Activated CD8-positive, alpha-beta memory T cell treated with anti-CD3 and anti-CD28 coated beads, Interleukin-2, amount 50 U/mL, for 4 hours (primary cell): ENCODE data around the gene BMPR1B.

Experiments
- DNase-seq: peaks from one replicate; pipeline ENCODE4 v3.0.0-alpha.2; 2020

BMPR1B gene

DNA sequence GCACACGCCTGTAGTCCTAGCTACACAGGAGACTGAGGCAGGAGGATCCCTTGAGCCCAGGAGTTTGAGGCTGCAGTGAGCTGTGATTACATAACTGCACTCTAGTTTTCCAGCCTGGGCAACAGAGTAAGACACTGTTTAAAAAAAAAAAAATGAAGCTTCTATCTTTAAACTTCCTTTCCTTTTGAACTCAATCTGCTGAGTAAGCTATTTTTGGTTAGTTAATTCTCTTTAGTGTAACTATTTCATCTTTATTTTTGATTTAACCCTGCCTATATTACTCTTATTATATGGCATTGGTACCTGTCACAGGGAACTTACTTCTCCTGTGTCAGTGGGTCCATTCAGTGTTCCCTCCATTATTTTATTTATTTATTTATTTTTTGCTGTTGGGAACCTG, 160.8 kb downstream of the BMPR1B start:
- no peak for DNase-seq

DNA sequence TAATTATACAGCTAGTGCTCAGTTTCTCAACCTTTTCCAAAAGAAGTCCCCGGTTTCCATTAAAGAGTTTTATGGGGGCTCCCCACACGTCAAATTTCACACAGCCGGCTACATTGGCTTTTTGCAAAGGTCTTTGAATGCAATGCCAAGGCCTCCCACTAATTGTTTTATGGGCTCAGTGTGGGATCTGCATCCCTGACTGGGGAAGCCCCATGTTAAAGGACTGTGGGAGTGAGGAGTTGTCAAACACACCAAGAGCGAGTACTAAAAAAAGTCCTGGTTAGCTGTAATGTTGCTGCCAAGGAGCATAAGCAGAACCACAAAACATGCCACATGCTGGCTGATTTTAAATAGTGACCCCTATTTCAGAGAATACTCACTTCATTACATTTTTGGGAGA, 162.6 kb downstream of the BMPR1B start:
- no peak for DNase-seq

DNA sequence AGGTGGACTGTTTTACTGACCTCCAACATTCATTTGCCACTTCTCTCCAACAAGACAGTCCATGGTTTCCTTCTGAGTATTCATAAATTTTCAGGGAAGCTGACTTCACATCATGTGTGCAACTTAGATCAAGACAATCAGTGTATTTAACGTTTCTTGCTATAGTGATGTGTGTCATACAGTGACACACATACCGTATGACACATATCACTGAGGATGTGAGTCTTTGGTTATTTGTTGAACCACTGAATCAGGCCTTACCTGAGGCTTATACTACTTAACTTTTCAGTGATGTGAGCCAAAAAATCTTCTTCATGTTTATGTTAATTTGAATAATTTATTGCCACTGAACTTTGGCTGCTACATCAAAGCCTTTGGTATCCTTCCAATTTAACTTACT, 166.8 kb downstream of the BMPR1B start:
- no peak for DNase-seq

DNA sequence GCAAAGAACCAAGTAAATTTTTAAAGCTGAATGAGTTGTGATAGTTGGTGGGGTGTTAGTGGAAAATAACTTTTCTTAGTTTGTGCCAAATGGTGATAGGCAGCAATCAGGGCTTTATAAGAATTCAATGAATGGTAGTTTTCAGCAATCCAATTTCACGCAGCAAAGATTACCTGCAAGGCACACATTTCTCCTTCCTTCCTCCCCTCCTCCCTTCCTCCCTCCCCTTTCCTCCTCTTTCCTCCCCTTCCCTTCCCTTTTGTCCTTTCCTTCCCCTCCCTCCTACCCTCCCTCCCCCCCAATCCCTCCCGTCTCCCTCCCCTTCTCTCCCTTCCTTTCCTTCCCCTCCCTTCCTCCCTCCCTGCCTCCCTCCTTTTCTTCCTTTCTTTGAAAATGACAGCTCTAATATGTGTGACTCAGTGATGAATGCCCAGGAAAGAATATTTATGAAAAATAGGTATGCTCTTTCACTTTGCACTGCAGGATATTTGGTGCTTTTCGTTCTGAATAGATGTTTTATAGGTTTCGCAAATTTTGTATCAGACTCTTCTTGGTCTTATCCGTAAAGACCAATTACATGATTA, 168.1 kb downstream of the BMPR1B start:
- no peak for DNase-seq

- no peak for DNase-seq
Measured at GRCh38 chr4:94926936-94927335, 169.2 kb downstream of the BMPR1B start.

DNA sequence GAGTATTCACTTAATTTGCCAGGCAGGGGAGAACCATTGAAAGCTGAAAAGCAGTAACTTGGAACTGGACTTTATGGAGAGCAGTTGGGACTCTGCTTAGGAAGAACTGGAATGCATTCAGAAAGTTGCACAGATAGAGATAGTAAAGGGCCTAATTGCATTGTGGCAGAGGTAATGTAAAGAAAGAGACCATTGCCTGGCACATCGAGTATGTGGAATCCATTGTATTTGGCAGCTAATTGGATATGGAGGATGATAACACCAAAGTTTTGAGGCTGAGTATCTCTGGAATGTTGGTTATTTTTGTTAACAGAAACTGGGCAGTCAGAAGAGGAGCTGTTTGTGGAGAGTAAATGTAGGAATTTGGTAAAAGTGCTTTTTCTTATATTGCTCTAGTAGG, 169.9 kb downstream of the BMPR1B start:
- DNase-seq: no peak

- no peak for DNase-seq
Measured at GRCh38 chr4:94929696-94930095, 171.9 kb downstream of the BMPR1B start.

DNA sequence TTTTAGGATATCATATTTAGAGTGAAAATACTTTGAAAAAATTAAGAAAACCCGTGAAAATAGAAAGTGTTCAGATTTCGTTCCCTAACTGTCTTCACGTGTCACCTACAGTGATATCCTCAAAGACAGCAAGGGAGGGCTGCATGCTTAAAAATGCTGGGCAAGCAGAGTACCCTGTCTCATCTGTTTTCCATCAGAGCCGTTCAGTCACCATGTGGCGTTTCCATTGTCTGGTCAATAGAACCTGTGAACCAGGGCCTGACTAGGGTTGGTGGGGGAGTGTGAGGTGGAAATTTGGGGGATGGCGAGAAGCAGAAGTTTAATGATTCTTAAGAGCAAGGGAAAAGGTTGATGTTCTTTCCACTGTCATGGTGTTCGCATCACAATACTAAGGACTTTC, 173.9 kb downstream of the BMPR1B start:
- DNase-seq: no peak

DNA sequence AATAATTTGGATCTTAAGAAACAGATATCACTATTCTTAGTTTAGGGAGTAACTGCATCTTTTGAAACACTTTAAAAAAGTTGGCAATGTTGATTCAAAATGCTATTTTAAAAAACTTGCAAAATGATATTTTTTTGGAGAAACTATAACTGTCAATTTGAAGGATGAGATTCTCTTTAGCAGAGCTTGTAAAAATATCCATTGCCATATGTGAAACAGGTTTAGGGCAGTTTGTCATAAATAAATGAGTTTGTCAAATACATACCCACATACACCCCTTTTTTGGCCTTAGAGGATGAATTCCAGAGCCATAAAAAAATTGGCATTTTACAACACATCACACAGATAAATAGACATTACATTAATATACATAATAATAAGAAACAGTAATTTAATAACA, 174.6 kb downstream of the BMPR1B start:
- DNase-seq: no peak

DNA sequence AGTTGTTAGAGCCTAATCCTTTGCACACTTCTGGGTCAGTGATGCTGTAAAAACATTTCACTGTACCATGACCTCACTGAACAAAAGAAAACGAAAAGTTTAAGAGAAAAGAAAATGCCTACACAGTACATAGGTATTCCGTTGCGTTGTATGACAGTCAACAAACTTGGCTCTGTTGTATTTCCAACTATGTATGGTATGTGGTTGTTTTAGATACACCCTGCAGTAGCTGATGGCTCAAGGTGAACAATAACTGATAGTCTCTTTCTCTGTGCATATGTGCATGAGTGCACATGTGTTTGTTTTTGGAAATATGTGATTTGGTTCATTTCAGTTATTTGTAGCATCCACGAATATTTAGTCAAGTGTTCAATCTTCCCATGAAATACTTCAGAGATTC, 176.0 kb downstream of the BMPR1B start:
- no peak for DNase-seq

DNA sequence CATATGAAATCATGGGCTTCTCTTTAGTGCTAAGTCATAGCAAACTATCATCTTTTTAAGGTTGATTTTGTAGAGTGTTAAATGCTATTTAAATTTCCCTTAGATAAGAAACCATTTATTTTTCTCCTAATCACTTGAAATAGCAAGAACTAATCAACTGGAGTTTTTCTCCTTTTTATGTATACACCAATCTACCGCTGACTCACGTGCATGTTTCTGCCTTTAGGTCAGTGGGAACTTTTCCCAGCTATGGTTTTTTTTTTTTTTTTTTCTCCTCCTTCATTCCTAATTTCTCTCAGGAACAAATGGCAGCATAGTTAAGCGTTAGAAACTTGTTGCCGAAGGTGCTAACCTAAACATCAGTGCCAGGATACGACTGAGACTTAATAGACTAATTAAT, 176.4 kb downstream of the BMPR1B start:
- no peak for DNase-seq

DNA sequence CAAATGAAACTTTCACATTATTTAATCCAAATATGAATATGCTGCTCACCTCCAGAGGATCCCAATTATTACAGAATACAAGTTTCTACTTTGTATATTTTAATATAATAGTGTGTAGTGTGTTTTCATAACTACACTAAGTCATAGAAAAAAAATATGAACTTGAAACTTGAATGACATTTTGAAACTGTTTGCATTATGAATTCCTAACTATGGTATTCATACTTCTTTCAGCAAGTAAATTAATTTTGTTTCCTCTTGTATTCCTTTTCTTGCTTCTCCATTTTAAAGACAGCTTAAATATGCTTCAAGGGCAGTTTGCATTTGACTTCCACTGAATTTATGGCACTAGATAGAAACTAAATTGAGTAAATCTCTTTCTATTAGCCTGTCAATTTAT, 177.1 kb downstream of the BMPR1B start:
- no peak for DNase-seq

DNA sequence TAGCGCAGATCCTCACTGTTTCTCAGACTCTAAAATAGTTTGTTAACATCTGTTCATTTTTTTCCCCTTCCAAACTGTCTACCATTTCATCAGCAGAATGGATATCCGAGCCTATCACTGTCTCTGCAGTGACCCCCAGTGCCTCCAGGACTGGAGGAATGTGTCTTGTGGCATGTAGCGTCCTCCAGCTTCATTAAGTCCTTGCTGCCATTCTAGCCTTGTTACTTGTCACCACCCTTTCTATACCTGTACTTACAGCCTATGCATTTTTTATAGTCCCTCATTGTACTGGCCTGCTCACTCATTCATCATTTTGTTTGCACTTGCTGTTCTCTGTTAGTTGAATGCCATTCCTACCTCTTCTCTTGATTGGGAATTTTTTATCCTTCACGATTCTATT, 179.1 kb downstream of the BMPR1B start:
- DNase-seq: no peak

DNA sequence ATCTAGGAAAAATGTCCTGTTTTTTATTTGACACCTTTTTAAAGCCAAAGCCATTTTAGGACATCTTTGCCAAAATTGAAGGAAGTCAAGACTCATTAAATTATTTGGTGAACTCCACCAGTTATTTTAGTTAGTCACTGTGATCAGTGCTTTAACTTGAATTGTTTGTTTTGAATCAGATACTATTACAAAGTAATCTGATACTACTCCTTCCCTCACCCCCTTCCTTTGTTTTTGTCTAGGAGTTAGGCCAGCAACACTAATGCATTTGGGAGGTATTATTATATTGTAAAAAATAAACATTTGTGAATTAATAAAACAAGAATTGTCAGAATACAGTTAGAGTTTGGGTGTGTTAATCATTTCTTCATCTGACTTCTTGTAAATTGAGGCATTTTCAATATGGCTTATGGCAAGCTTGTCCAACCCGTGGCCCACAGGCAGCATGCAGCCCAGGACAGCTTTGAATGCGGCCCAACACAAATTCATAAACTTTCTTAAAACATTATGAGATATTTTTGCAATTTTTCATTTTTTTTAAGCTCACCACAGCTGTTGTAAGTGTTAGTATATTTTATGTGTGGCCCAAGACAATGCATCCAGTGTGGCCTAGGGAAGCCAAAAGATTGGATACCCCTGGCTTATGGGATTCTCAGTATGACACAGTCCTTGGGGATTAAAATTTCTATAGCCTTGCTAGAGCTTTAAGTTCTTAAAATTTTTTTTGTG, 182.2 kb downstream of the BMPR1B start:
- no peak for DNase-seq

DNA sequence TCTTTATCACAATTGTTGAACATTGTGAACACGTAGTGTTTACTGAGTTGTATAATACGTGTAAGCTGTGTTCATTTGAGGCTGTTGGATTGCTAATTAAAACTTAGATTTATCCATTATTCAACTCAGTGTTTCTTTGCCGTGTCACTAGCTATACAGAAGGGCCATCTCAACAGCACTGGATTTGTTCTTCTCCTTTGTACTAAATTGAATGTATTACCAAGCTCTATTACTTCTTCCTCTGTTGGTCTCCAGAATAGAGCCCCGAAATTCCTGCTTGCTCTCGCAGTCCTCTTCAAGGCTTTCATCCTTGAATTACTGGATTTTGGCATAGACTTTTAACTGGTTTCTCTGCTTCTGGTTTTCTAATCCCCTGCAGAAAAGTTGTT, 182.8 kb downstream of the BMPR1B start:
- DNase-seq: no peak

DNA sequence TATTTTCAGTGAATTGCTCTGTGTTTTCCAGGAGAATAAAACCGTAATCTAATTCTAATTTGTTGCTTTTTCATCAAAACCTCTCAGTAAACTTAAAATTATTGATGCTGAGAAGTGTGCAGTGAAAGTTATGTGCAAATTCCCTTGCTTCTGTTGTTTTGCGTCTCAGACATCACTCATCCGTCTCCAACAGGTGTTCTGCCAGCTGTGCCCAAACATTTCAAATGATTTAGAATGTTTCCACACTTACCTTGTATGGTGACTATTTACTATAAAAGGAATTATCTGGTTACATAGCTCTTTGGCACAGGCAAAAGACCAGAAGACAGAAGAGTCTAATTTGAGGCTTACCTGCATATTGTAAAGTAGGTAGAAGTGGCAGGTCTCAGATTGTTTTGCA, 184.0 kb downstream of the BMPR1B start:
- DNase-seq: no peak

- DNase-seq: no peak
Measured at GRCh38 chr4:94944726-94945125, 187.0 kb downstream of the BMPR1B start.

DNA sequence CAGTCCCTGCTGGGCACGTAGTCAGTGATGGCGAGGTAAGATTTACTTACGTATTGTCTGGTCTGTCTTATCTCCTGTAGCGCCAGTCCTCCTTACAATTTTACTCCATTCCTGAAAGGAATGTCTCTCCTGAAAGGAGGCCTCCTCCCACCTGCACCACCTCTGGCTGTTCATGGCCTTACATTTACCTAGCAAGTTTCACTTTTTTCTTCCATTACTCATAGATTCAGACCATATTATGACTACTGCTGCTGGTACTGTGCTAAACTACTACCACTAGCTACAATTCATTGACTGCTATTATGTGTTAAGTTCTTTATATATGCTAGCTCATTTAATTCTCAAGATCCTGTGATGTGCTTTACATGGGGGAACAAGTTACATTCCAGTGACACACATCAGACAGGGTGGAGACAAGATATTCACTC, 189.9 kb downstream of the BMPR1B start:
- no peak for DNase-seq

DNA sequence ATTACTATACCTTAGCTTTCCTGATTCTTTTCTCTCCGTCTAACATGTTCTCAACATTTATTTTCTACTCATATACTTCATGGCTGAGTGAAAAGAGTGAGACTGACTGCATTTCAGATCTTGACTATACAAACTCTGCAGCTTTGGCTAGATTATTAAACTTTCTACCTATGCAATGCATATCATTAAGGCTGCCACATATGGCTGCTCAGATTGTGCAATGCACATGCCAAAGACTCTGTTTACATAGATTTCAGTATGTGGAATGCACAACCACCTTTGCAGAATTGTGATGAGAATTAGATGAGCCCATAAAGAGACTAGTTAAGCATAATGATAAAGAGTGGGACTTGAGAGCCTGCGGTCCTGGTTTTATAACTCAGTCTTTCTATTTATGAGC, 196.5 kb downstream of the BMPR1B start:
- no peak for DNase-seq

DNA sequence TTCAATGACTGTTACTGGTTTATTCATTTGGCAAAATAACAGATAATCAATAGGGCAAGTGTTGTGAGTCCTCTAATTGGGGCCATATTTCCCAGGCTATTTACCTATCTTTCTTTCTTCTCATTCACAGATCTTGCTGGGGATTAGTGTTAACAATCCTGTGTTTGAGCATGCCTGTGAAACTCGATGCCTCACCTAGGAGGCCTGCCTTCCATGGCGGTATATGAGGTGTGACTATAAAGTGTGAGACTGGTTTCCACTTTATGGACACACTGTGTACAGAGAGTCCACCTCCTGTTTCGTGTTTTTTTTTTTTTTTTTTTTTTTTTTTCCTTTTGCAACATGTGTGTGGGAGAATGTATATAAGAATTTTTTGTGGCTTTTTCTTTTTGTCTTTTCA, 199.3 kb downstream of the BMPR1B start:
- no peak for DNase-seq

GRCh38 chr4:94959307-94959706, 201.6 kb downstream of the BMPR1B start:
- no peak for DNase-seq

DNA sequence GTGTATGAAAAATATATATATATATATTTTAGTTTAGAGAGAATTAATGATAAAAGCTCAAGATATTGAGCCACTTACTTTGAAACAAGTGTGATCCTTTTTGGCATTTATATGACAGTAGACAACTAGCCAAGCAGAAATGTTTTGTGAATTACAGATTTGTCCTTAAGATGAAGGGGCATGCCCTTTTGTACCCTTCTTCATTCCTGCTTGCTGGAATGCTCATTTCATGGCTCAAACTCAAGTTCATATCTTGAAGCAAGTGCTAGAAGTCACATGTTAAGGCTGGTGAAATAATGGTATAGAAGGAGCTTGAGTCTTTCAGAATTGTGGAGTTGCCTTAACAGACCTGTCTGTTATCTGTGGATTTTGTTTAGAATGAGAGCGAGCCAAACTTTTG, 203.0 kb downstream of the BMPR1B start:
- no peak for DNase-seq

DNA sequence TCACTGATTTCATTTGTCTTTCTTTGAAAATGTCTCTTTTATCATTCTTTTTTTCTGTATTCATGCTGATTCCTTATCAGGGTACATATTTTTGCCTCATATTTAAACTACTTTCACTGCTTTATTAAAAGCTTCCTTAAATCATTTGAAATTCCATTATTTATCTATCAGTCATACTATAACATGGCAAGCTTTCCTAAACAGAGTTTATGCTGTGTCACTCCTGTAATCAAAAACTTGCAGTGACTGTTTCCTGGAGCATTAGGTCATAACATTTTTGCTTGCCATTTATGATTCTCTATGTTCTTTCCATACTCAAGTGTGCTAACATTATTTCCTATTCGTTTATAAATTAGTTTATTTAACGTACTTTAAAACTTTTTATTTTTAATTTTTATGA, 203.7 kb downstream of the BMPR1B start:
- no peak for DNase-seq

- no peak for DNase-seq
Measured at GRCh38 chr4:94962484-94962883, 204.7 kb downstream of the BMPR1B start.

DNA sequence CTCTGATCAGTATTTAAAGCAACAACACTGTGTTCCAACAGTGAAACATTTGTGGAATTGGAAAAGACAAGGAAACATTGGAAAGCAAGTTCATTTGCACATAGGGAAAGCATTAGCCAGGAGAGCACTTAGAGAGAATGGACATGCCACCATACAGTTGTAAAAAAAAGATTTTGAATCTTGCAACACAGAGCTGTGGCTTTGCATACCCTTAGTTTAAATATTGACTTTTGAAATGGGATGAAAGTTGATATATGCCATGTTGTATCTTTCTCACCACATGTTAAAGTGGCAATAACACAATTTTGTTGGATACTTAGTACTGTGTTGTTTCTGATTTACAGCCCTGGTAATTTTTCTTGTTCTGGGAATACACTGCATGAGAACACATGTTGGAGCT, 208.1 kb downstream of the BMPR1B start:
- DNase-seq: no peak
